HG03097 (cell line): ENCODE results near the gene DNAJB6.
A peak's percentile ranks its signal among the peaks of the same experiment; 100 is the strongest.

Experiments
- ATAC-seq: cut with Tn5 transposase; IDR thresholded peaks from one replicate; pipeline ENCODE4 v1.9.1; 2021; ENCODE audit not compliant: unreplicated experiment, low FRiP score

Gene DNAJB6

GRCh38 chr7:157336383-157337315, at the start of gene DNAJB6:
TSS of gene DNAJB6 (plus strand) at chr7:157337004. CDS start at chr7:157358573, 21,569 bp downstream.
- peak; percentile 63 for ATAC-seq

- ATAC-seq: no peak
Observed at GRCh38 chr7:157291404-157292080, 45.3 kb upstream of the DNAJB6 start.

GRCh38 chr7:157292258-157292657, 44.5 kb upstream of the DNAJB6 start:
- no peak for ATAC-seq

GRCh38 chr7:157292770-157293412, 43.9 kb upstream of the DNAJB6 start:
- no peak for ATAC-seq

GRCh38 chr7:157293413-157293788, 43.4 kb upstream of the DNAJB6 start:
- ATAC-seq: no peak

- no peak for ATAC-seq
Observed at GRCh38 chr7:157294773-157295172, 42.0 kb upstream of the DNAJB6 start.

GRCh38 chr7:157295338-157295737, 41.5 kb upstream of the DNAJB6 start:
- ATAC-seq: no peak

GRCh38 chr7:157297185-157297584, 39.6 kb upstream of the DNAJB6 start:
- ATAC-seq: no peak

GRCh38 chr7:157299317-157299612, 37.5 kb upstream of the DNAJB6 start:
- no peak for ATAC-seq

- ATAC-seq: no peak
Observed at GRCh38 chr7:157299613-157300368, 37.0 kb upstream of the DNAJB6 start.

- ATAC-seq: no peak
Observed at GRCh38 chr7:157300369-157300825, 36.4 kb upstream of the DNAJB6 start.

GRCh38 chr7:157301610-157302120, 35.1 kb upstream of the DNAJB6 start:
- no peak for ATAC-seq

- ATAC-seq: no peak
Observed at GRCh38 chr7:157306846-157307838, 29.7 kb upstream of the DNAJB6 start.

- ATAC-seq: no peak
Observed at GRCh38 chr7:157309988-157310668, 26.7 kb upstream of the DNAJB6 start.

- no peak for ATAC-seq
Observed at GRCh38 chr7:157310676-157311185, 26.1 kb upstream of the DNAJB6 start.

- no peak for ATAC-seq
Observed at GRCh38 chr7:157312941-157313340, 23.9 kb upstream of the DNAJB6 start.

GRCh38 chr7:157313645-157314044, 23.2 kb upstream of the DNAJB6 start:
- ATAC-seq: no peak

- ATAC-seq: no peak
Observed at GRCh38 chr7:157318015-157318706, 18.6 kb upstream of the DNAJB6 start.
